CD4-positive, alpha-beta T cell treated with Interleukin-6 for 4 hours (primary cell): ENCODE measurements around the gene C1QC.

Experiments
- DNase-seq: peaks from one replicate; pipeline ENCODE4 v3.0.0-alpha.2; 2020; ENCODE audit warnings: mixed read lengths

The C1QC gene

GRCh38 chr1:22681556-22682276 lies 38.3 kb downstream of the C1QC start:
- DNase-seq, result no peak

GRCh38 chr1:22683547-22683946 lies 40.1 kb downstream of the C1QC start:
- no peak for DNase-seq

- no peak for DNase-seq
These were observed 42.2 kb downstream of the C1QC start for GRCh38 chr1:22685591-22686059.

GRCh38 chr1:22687191-22687590 lies 43.8 kb downstream of the C1QC start:
- DNase-seq, result no peak

- DNase-seq, result no peak
These were observed 45.0 kb downstream of the C1QC start for GRCh38 chr1:22688466-22688865.

- no peak for DNase-seq
These were observed 46.1 kb downstream of the C1QC start for GRCh38 chr1:22689505-22689904.

GRCh38 chr1:22691031-22691753 lies 47.8 kb downstream of the C1QC start:
- no peak for DNase-seq

GRCh38 chr1:22694172-22694571 lies 50.7 kb downstream of the C1QC start:
- no peak for DNase-seq

GRCh38 chr1:22696610-22697009 lies 53.2 kb downstream of the C1QC start:
- DNase-seq, result no peak
